Activated naive CD4-positive, alpha-beta T cell treated with anti-CD3 and anti-CD28 coated beads, Interleukin-2, amount 10 ng/mL, durations not matched to agents 5 hours and 36 hours (primary cell): ENCODE data around the gene PLCG1. TPM values are rescaled to one million over a fixed set of nuclear protein-coding genes. Genes with fewer than 3 reads are reported as not detected.

Experiments
- microRNA-seq: library from miRNA; unstranded; fragments of <30 nt; microRNA quantifications from one replicate; pipeline ENCODE4 v1.2.0, GENCODE V29; 2022; ENCODE audit warnings: borderline microRNAs expressed, borderline replicate concordance
- total RNA-seq, 2 experiments: library from RNA; stranded (reverse); gene quantifications; one replicate each; pipeline ENCODE4 v1.2.3, GENCODE V29; 2021

The PLCG1 gene
- total RNA-seq: 100 to 1,000 TPM; 460 to 495 TPM

GRCh38 chr20:41136680-41137613, at the start of gene PLCG1:
Gene PLCG1 (plus strand): TSS chr20:41137543. CDS start chr20:41137642, 99 bp downstream.

Small RNA genes within 50 kb of the gene (microRNA-seq; reads per million reads assigned to microRNA genes)
- not detected for gene MIR6871

Other genes starting within 250 kb of the PLCG1 start
- gene TOP1, start 108.7 kb upstream of the PLCG1 start, total RNA-seq: 10 to 100 TPM; 56.2 to 57.7 TPM
- 10 to 100 TPM; 10.2 to 10.7 TPM for gene ZHX3, start 180.2 kb downstream of the PLCG1 start, total RNA-seq
- under 1 TPM; 0.77 to 0.83 TPM for gene LPIN3, start 203.3 kb downstream of the PLCG1 start, total RNA-seq
- not detected for gene EMILIN3, start 229.3 kb downstream of the PLCG1 start, total RNA-seq